Measurements from ENCODE around the gene PPP1R11.

DNA sequence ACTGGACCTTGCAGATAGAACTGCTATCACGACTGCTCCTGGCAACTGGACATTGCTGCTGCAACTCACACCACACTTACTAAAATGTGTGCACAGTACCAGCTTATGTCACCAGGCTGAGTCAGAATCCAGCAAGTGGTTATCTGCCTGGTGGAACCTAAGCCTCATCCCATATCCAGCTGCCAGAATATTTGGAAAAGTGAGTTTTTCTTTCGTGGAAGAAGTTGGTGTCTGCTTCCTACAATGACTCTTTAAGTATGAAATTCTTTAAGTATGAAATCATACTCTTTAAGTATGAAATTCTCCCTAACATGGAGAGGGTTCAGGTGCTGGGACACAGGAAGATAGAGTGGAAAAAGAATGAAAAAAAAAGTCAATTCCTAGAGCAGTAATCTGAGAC lies 22.4 kb upstream of the PPP1R11 start:
- no peak for TF ChIP-seq EZH2phosphoT487 (IDR thresholded peaks at IDR 0.05; ENCODE audit: borderline replicate concordance, low read length)
- TF ChIP-seq, protein P1, sequence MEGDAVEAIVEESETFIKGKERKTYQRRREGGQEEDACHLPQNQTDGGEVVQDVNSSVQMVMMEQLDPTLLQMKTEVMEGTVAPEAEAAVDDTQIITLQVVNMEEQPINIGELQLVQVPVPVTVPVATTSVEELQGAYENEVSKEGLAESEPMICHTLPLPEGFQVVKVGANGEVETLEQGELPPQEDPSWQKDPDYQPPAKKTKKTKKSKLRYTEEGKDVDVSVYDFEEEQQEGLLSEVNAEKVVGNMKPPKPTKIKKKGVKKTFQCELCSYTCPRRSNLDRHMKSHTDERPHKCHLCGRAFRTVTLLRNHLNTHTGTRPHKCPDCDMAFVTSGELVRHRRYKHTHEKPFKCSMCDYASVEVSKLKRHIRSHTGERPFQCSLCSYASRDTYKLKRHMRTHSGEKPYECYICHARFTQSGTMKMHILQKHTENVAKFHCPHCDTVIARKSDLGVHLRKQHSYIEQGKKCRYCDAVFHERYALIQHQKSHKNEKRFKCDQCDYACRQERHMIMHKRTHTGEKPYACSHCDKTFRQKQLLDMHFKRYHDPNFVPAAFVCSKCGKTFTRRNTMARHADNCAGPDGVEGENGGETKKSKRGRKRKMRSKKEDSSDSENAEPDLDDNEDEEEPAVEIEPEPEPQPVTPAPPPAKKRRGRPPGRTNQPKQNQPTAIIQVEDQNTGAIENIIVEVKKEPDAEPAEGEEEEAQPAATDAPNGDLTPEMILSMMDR (conservative IDR thresholded peaks at IDR 0.05; ENCODE audit: low read depth, low read length): no peak

All from PC-3 (cell line).